Dermis blood vessel endothelial cell (primary cell): ENCODE measurements around the gene BIRC3. TPM values are rescaled to one million over a fixed set of nuclear protein-coding genes. Genes with fewer than 3 reads are reported as not detected.
A peak's percentile ranks its signal among the peaks of the same experiment; 100 is the strongest.
"Not testable (repeated sequence)": the region's sequence is repeated elsewhere in the genome, so short reads cannot be mapped to it uniquely, and the experiment has no call there.

Source experiments
- DNase-seq: peaks from one replicate; pipeline ENCODE4 v3.0.0; 2010
- total RNA-seq: library from RNA; depleted of rRNA; stranded (reverse); fragments of >200 nt; gene quantifications from 2 replicates; pipeline ENCODE4 v1.2.3, GENCODE V29; 2014

Gene BIRC3
- total RNA-seq, 1 donor from 2014 or later = 8.7 TPM

- DNase-seq = not testable (repeated sequence)
Measured at GRCh38 chr11:102296757-102297156, 20.5 kb upstream of the BIRC3 start.

DNA sequence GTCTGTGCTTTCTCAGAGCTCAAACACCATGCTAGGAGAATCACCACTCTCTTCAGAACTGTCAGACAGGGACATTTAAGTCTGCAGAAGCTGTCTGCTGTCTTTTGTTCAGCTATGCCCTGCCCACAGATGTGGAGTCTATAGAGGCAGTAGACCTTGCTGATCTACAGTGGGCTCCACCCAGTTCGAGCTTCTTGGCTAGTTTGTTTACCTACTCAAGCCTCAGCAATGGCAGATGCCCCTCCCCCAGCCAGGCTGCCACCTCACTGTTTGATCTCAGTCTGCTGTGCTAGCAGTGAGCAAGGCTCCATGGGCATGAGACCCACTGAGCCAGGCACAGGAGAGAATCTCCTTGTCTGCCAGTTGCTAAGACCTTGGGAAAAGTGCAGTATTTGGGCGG is 16.4 kb upstream of the BIRC3 start:
- DNase-seq = not testable (repeated sequence)

DNA sequence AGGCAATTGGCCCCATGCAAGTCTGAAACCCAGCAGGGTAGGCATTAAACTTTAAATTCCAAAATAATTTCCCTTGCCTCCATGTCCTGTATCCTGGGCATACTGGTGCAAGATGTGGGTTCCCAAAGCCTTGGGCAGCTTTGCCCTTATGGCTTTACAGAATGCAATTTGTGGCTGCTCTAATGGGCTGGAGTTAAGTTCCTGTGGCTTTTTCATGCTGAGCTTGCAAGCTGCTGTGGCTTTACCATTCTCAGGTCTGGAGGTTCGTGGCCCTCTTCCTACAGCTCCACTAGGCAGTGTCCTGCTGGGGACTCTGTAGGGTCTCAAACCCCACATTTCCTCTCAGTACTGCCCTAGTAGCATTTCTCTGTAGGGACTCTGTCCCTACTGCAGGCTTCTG is 15.0 kb upstream of the BIRC3 start:
- DNase-seq = no peak

- DNase-seq = no peak
Measured at GRCh38 chr11:102304686-102305085, 12.6 kb upstream of the BIRC3 start.

DNA sequence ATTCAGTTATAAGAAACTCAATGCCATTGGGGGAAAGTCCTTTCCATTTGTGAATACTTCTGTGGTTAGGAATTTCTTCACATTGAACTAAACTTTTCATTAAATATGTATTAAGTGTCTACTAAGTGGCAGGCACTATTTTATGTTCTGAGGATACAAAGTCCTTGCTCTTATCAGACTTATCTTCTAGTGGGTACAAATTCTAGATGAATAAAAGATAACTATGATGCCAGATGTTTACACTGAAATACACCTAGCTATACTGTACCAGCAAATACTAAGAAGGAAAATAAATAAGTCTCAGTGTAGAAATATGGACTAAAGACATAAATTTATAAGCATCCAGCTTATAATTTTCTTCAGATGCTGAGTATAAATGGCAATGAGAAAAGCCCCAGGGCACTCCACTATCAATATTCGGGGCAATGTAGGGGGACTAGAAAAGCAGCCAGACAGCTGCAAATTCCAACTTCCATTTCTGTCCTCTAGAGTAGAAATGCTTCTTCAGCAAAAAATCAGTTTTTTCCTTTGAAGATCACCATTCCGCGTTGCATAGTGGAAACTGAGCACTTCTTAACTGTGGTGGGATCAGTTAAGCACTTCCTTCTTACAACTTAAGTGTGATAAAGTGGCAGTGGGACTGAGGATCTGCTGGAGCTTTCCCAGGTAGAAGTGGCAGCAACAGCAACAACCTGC is 11.8 kb upstream of the BIRC3 start:
- no peak for DNase-seq

DNA sequence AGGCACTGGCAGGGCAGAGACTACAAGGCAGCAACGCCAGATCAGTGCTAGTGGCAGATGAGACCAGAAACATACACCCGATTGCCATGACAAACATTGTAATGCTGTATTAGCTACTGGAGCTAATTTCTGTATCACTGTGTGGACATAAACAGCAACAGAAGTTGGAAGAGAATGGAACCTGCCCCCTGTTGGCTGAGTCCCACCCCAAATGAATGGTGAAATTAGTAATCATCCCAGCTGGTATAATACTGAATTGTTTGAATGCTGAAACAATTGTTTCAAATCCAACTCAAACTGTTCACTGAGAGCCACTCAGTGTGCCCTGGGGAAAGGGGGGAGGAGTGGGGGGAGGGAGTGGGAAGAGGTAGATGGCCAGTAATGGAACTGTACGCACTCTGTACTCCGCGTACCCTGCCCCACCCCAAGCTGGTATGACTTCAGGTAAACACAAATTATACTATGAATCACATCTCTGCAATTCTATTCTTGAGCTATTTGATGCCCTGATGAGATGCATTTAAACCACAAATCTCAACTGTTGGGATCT is 11.2 kb upstream of the BIRC3 start:
- DNase-seq = no peak

- DNase-seq = no peak
Measured at GRCh38 chr11:102306817-102307726, 10.2 kb upstream of the BIRC3 start.

DNA sequence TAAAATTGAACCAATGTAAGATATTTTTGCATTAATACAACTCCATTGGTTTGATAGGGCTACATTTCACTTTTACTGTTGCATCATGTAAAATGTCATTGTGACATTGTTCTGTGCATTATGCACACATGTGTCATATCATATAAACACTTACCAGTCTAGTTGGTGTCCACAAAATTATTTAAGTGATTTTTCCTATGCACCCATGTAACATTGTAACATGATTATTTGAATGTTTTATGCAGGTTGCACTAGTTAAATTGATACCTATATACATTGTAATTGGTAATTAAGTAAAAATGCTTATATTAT is 9.6 kb upstream of the BIRC3 start:
- no peak for DNase-seq

DNA sequence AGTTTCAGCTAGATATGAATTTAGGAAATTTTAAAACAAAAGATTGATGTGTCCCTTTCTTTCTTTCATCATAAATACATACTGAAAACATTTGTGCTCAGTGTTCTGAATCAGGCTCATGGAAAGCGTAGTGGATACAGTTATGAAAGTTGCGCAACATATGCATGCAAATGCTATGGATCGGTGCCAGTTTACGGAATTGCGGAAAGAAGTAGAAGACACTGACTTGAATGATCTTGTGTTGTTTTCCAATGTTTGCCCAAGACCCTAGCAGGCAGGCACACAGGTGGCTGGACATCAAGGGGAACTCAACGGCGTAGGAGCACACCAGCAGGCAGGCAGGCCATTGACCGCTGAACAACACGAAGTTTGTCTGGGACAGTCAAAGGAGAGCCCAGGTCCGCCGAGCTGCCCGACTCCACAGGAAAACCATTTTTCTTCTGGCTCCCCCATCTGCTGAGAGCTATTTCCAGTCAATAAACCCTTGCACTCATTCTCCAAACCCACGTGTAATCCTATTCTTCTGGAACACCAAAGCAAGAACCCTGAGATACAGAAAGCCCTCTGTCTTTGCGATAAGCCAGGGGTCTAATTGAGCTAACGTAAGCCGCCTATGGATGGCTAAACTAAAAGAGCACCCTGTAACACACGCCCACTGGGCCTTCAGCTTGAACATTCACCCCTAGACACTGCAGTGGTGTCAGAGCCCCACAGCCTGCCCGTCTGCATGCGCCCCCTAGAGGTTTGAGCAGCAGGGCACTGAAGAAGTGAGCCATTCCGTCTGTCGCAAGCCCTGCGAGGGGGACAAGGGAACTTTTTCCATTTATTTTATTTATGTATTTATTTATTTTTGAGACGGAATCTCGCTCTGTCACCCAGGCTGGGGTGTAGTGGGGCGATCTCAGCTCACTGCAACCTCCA is 7.4 kb upstream of the BIRC3 start:
- no peak for DNase-seq

DNA sequence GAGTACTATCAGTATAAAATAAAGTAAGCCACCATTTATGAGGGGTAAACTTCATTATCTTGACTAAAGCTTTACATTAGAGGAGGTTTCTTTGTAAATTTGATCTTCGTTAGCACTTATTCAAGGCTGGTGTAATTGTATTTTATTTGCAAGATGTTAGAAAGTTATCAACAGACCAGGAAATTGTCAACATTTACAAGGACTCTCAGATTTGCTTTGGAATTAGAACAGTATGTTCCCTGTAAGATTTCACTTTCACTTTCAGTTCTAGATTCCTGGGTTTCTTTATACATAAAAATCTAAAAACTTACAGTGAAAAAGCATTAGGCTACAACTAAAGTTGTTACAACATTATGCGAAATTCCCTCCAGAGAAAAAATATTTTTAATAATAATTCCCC is 4.6 kb upstream of the BIRC3 start:
- peak; percentile 16 for DNase-seq

DNA sequence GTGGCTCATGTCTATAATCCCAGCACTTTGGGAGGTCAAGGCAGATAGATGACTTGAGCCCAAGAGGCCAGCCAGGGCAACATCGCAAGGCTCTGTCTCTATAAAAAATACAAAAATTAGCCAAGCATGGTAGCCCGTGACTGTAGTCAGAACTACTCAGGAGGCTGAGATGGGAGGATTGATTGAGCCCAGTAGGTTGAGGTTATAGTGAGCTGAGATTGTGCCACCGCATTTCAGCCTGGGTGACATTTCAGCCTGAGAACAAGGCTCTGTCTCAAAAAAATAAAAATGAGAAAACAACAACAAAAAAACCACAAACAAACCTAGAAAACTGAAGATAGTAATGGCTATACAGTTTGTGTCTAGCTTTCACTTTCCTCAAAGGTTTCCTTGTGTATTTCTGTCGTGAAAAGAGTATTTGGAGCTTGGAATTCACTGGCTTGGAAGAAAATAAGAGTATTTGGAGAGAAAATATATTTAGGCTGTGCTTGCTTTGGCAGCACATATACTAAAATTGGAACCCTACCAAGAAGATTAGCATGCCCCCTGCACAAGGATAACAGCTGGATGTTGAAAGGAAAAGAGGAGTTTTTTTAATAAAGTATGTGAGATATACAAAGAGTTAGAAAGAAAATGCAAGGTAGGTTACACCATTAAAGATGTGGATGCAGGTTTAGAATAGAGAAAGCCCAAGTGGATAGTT is 3.9 kb upstream of the BIRC3 start:
- DNase-seq = no peak

- no peak for DNase-seq
Measured at GRCh38 chr11:102314784-102315183, 2.5 kb upstream of the BIRC3 start.

DNA sequence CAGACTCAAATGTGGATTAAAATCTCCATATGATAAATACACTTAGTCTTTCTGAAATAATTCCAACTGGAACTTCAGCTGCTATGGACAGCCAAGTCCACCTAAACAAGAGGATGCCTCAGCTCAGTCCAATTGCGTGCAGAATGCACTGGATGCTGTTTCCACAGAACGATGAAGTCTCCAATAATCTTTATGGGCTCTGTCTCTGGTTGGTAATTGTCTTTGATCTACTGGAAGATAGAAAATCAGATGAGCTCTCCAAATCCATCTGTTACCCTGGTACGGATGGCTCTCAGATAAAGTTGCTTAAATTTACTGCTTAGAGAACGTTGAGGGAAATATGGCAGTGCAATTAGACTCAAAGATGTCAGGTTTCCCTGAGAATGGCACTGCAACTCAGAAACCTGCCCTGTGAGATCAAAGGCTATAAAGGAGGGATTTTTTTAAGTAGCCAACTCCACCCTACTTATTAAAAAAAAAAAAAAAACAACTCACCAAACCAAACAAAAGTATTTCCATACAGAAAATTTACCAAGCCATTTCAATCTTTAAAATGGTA is 859 bp upstream of the BIRC3 start:
- DNase-seq = no peak

DNA sequence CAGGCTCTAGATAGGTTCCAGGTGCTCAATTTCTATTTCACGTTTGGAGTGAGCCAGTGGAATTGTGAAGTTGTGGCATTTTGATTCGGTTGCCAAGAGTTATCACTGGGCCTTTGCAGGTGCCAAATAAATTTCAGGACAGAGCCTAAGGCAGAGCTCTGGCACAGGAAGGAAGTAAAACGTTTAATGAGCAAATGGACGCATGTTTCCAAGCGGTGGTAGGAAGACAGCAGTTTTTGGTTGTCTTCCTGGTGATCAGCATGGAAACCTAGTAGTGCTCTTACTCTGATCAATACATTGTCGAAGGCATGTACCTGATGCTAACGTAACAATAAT is 452 bp downstream of the BIRC3 start:
- no peak for DNase-seq

DNA sequence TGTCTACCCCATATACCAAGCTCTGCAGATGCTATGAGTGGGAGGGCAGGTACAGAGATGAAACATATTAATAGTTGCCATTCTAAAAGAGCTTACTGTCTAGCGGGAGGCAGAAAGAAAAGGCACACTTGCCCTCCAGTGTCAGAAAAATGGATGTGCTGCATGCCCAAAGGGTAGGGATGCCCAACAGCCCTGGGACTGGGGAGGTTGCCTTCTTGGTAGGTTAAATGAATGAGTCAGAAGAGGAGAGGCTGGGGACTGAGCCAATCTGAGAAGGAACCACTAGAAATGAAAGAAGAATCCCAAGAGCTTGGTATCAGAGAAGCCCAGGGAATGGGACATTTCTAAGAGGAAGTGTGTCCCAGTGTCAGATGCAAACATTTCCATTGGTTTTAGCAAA is 1.2 kb downstream of the BIRC3 start:
- DNase-seq = no peak

- no peak for DNase-seq
Measured at GRCh38 chr11:102319544-102319943, 2.3 kb downstream of the BIRC3 start.

DNA sequence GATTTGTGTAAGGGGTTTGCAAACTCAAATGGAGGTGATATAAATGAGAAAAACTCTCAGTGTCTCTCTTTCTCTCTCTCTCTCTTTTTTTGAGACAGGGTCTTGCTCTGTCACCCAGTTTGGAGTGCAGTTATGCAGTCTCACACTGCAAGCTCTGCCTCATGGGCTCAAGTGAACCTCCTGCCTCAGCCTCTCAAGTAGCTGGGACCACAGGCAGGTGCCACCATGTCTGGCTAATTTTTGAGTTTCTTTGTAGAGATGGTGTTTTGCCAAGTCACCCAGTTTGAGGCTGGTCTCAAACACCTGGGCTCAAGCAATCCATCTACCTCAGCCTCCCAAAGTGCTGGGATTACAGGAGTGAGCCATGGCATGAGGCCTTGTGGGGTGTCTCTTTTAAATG is 2.9 kb downstream of the BIRC3 start:
- DNase-seq = no peak

- DNase-seq = no peak
Measured at GRCh38 chr11:102320679-102321078, 3.4 kb downstream of the BIRC3 start.

DNA sequence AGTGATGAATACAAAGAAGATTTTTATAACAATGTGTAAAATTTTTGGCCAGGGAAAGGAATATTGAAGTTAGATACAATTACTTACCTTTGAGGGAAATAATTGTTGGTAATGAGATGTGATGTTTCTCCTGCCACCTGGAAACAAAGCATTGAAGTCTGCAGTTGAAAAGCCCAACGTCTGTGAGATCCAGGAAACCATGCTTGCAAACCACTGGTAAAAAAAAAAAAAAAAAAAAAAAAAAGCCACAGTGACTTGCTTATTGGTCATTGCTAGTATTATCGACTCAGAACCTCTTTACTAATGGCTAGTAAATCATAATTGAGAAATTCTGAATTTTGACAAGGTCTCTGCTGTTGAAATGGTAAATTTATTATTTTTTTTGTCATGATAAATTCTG is 5.3 kb downstream of the BIRC3 start:
- DNase-seq = no peak

GRCh38 chr11:102323542-102324251 is 6.4 kb downstream of the BIRC3 start:
- DNase-seq = no peak

GRCh38 chr11:102325088-102325487 is 7.8 kb downstream of the BIRC3 start:
- no peak for DNase-seq
